Measurements from ENCODE around the gene PSMG3.
"Not testable (repeated sequence)": the region's sequence is repeated elsewhere in the genome, so short reads cannot be mapped to it uniquely, and the experiment has no call there.

The PSMG3 gene

DNA sequence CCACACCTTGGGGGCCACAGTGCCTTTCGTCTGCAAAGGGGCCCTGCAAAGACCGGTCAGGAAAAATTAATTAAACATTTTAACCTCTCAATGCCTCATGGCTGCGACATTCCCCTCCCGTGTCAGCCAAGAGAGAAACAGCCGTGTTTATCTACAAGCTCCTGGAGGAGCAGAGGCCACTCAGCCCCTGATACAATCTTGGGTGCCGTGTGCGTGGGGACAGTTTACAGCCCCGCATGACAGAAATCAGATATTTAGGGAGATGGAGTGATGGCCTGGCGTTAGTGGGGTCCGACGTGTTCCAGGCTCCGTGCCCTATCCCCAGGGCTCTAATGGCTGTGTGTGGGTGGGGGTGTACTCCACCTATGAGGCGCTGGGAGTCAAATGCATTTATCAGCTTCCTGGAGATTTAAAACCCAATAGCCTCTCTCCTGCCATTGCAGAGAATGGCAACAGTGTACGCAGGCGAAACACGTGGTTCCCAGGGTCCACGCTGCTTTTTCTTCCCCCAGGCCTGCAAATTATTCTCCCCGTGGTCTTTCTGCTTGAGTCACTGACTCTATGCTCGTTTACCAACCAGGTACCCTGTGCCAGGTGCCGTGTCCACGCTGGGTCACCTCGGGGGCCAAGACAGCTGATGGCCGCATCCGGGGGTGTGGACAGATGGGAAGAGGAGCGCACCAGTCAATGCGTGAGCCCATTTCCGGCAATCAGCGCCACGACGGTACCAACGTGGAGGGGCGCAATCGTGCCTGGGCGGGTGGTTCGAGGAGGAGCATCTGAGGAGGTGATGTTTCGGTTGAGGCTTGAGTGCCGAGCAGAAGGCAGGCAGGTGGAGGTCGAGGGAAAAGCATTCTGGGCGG, 26.6 kb upstream of the PSMG3 start:
- no peak for DNase-seq

DNA sequence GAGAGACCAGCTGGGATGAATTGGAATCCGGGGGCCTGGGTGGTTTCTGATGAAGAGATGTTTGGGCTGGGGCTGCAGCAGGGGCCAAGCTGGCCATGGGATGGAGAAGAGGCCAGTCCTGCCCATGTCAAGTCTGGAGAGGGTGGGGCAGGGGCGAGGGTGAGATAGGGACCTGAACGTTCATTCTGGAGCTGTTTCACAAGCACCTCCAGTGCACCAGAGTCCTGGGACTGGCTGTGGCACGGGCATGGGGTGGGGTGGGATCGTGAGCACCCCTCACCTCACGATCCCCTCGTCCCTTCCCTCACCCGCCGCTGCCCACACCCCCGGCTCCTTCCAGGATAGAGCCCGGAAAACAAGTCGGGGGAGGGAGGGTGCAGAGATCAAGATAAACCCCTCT, 25.8 kb upstream of the PSMG3 start:
- no peak for DNase-seq

DNA sequence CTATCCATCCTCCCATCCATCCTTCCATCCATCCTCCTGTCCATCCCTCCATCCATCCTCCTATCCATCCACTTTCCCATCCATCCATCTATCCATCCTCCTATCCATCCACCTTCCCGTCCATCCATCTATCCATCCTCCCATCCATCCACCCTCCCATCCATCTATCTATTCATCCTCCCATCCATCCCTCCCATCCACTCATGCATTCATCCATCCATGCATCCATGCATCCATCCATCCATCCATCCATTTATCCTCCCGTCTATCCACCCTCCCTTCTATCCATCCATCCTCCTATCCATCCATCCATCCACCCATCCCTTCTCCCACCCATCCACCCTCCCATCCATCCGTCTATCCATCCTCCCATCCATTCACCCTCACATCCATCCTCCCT, 25.2 kb upstream of the PSMG3 start:
- DNase-seq, result no peak

DNA sequence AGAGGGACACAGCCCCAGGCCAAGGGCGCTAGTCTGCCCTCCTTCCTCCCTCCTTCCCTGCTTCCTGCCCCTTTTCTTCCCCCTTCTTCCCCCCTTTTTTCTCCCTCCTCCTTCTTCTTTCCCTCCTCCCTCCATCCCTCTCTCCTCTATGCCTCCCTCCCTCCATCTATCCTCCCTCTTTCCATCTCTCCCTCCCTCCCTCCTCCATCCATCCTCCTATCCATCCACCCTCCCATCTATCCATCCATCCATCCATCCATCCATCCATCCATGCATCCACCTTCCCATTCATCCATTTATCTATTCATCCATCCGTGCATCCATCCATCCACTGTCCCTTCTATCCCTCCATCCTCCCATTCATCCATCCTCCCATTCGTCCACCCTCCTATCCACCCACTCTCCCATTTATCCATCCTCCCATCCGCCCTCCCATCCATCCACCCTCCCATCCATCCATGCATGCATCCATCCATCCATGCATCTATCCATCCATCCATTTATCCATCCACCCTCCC, 24.1 kb upstream of the PSMG3 start:
- DNase-seq, result no peak

DNA sequence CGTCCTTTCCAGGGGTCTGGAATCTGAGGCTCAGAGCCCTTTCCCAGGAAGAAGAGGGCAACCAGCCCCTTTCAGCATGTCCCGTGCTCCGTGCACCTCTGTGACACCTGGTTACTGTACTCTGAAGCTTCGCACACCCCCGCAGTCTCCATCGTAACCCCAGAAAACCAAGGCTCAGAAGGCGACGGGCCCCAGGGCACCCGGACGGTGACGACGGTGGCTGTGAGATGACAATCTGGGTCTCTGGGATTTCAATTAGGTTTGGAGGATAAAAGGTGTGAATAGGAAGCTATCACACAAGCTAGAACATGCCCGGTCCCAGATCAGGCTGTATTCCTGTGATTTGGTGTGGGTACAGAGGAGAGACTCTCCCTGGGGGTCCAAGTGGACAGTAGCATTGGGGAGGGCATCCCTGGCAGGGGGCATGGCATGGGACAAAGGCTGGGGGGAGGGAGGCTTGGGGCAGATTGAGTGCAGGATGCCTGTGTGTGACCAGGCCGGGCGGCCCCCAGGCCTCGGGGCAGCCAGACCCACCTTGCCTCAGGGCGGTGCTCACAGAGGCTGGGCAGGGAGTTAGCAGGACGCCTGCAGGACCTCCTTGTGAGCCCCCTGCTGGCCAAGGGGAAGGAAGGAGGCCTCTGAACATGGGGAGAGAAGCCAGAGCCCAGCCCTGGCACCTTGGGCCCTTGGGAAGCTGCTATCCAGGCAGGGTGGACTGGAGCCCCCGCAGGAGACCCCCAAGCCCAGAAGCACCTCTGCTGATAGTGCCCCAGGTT, 23.4 kb upstream of the PSMG3 start:
- peak in 1 of 2 donors; percentile 9 for DNase-seq

DNA sequence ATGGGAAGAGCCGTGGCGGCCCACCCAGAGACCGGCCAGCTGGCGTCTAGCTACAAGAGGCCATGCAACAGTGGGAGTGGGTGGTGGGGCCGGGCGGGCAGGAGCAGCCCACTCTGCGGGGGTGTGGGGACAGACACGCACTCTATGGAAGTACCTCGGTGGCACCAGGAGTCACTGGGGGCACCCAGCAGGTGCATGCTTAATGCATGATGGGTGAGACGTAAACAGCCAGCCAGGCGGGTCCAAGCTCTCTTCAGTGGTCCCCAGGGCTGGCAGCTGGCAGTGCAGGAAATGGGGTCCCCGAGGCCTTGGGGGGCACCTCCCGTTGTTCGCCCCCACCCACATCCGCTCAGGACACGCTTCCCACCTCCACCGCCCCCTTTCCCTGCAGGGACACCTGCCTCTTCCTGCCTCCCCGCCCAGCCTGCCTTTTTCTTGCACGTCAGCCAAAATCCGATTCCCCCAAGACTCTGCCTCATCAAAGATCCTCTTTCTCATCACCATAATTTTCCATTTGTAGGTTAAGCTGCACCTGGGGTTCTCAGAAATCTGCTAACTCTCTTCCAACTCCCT, 22.6 kb upstream of the PSMG3 start:
- DNase-seq, result no peak

DNA sequence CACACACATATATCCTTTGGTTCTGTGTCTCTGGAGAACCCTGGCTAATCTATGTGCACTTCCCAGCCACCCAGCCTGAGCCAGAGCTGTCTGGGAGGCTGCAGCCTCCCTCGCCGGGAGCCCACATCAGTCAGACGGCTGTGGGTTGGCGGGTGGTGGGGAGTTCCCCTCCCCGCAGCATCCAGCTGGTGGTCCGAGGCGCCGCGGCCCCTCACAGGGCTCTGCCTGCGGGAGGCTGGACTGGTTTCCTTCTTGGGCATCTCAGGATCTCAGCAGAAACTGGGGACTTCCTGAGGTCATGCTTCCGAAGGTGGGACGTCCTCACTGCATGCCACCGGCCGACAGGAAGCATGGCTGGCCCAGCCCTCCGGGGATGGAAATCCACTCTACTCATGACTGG, 22.0 kb upstream of the PSMG3 start:
- DNase-seq, result peak in 1 of 2 donors; percentile 16

DNA sequence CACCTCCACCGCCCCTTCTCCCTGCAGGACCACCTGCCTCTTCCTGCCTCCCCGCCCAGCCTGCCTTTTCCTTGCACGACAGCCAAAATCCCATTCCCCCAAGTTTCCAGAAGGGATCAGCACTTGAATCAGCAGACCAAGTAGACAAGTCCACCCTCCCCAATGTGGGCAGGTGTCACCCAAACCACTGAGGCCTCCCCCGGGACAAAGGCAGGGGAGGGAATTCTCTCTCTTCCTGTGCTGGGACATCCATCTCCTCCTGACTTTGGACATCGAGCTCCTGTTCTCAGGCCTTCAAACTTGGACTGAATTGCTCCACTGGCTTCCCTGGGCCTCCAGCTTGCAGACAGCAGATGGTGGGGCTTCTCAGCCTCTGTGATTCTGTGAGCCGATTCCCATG, 21.6 kb upstream of the PSMG3 start:
- no peak for DNase-seq

DNA sequence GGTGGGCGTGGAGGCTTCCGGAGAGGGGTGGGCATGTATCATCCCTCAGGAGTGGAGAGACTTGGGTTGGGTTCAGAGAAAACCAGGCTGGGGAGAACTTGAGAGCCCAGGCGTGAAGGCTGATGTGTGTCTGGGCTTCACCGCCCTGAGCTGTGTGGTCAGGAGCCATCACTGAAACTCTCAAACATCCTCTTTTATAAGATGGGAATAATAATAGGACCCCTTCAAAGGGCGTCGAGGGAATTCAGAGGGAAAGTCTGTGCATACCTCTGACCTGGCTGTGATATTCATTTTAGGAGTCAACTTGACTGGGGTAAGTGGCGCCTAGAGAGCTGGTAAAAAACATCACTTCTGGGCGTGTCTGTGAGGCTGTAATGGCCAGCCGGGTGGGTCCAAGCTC, 21.1 kb upstream of the PSMG3 start:
- no peak for DNase-seq

DNA sequence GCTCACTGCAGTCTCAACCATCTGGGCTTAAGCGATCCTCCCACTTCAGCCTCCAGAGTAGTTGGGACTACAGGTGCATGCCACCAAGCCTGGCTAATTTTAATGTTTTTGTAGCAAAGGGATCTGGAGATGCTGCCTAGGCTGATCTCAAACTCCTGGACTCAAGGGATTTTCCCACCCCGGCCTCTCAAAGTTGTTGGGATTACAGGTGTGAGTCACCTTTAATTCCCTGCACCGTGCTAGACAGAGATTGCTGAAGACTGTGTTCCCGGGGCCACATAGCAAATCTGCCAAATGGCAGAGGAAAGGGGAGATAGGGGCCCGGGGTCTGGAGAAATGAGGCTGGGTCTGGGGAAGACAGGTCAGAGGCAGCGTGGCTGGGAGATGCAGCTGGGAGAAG, 20.6 kb upstream of the PSMG3 start:
- DNase-seq, result no peak

DNA sequence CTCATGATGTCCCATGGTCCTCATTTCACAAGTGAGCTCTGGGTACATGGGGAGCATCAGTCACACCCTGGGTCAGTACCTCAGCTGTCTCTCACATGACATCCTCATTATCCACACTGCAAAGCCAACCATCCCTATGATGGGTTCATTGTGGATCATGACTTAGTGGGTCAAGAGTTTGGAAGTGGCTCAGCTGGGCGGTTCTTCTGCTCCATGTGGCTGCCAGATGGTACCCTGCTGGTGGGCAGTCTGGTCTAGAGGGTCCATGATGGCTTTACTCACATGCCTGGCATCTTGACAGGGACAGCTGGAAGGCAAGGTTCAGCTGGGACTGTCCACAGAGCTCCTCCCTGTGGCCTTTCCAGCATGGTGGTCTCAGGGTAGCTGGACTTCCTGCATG, 19.1 kb upstream of the PSMG3 start:
- no peak for DNase-seq

DNA sequence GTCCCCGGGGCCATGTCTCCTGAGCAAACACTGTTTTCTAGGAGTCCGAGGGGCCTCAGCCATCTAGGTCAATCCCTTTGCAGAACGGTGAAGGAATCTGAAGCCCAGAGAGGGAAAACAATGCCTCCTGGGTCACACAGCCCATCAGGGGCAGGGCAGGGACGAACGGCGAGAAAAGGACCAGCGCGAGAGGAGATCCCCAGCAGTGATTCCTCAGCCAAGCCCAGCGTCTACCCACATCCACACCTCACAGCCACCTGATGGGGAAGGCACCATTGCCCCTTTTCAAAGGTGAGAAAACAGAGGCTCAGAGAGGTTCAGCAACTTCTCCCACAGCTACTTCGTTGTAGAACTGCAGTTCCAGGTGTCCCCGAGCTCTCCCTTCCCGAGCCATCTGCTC, 17.9 kb upstream of the PSMG3 start:
- DNase-seq, result no peak

DNA sequence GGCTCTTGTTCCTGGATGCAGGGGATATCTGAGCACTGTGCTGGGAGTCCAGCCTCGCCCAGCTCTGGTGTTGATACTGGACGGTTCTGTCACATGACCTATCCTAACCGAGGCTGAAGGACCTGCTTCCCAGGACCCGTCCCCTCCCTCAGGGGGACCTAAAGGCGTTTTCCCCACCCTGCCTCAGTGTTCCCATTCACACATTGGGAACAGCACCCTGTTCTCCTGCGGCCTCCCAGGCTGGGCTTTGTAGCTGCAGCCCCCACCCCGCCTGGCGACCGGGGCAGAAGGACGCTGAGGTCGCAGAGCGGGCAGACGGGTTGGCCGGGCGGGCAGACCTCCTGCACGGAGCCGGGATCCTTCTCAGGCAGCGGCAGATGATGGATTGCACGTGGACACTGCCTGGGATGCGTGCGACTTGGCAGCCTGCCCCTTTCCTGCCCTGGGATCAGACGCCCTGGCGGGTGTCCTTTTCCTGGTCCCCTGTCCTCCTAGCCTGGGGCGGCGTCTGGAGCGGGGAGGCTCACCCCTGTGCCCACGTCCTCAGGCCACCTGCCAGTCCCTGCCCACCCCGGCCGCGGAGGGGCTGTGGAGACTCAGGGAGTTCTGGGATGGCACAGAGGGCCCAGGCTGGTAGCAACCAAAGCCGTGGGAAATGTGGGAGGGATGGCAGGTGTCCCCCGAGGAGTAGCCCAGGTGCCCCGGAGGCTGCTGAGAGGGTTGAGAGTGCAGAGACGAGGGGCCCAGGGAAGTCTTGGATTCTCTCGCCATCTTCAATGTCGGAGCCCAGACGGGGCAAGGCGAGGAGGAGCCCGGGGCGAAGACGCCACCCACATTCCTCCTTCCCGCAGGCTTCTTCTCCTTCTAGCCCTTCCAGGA, 17.2 kb upstream of the PSMG3 start:
- DNase-seq, result no peak

DNA sequence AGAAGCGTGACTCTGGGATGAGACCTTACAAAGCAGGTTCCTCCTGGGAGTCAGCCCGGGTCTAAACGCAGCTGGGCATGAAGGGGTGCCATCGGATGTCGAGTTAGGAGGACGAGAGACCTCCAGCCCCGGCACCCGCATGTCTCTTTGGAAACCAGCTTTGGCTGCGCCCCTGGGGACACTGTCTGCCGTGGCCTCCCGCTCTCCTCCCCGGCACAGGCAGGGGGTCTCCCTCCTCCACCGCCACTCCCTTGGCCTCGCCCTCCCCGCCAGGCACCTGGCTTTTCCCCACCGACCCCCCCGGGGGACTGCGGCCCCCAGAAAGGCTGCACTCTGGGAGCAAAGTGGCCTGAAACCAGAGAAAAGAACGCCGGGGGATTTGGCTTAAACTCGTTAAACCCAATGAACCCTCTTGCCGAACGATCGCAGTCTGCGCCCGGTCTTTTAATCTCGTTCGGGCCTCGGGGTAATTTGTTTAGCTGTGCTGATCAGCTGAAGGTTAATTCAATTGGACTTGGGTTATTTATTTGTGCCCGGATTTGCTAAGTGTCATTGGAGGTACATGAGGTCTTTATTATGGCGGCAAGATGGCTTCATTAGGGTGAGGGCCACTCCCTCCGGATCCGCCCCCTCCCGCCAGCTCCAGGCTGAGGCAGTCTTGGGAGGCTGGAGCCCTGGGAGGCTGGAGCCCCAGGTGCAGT, 16.4 kb upstream of the PSMG3 start:
- no peak for DNase-seq

DNA sequence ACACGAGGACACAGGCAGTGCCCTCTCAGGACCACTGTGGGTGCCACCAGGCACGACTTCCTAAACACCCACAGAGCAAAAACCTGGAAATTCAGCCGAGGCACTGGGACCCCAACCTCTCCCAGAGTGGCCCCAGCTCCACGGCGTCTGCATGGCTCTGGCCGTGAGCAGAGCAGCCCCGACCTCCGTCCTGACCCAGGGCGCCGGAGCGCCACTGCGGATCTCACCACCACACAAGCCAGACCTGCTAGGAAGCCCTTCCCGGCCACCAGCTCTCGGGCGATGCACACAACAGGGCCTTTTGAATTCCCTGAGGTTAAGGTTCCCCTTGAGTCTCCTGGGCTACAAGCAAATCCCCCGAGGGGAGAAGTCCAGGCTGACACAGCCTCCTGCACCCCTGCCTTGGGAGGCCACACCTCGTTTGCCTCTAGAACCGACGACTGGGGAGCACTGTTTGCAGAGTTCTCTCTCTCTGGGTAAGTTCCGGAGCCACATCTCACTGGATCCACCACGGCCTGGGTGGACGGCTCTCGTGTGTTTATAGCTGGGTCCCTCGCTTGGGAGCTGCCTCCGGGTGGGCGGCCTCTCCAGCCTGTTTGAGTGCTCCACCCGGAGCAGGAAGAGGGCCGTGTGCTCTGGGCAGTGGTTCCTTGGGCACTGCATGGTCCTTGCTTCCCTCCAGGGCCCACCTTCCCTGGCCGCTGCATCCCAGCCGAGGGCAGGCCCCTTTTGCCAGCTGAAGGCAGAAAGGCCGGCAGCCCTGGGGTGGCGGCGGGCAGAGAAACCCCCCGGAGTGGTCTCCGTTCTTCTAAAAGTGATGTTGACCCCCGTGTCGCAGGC, 15.5 kb upstream of the PSMG3 start:
- DNase-seq, result no peak

DNA sequence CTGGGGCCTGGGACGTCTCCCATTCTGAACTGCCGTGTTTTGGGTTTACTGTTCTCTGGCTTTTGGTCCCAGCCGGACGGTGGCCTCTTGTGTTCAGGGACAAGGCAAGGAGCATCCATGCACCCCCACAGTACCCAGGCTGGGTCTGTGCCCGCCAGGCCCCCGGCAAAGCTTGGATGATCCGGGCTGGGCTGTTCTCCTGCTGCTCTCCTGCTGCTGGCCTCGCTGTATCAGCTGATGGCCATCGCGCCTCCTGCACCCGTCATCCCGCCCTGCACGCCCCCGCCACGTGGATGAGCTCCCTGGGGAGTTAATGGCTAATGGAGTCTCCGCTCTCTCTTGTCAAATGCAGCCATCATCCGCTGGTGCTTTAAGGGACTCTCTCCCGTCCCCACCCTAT, 14.9 kb upstream of the PSMG3 start:
- no peak for DNase-seq

DNA sequence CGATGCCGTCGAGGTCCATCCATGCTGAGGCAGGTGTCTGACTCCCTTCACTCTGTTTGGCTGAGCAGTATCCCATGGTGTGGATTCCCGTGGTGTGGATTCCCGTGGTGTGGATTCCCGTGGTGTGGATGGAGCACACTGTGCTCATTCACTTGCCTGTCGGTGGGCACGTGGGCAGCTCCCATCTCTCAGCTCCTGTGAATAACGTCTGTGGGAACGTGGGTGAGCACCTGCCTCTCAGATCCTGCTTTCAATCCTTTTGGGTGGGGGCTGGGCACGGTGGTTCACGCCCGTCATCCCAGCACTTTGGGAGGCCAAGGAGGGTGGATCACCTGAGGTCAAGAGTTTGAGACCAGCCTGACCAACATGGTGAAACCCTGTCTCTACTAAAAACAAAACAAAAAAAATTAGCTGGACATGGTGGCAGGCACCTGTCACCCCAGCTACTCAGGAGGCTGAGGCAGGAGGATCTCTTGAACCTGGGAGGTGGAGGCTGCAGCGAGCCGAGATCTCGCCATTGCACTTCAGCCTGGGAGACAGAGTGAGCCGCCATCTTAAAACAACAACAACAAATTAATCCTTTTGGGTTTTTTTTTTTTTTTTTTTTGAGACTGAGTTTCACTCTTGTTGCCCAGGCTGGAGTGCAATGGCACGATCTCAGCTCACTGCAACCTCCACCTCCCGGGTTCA, 13.6 kb upstream of the PSMG3 start:
- DNase-seq, result not testable (repeated sequence)

DNA sequence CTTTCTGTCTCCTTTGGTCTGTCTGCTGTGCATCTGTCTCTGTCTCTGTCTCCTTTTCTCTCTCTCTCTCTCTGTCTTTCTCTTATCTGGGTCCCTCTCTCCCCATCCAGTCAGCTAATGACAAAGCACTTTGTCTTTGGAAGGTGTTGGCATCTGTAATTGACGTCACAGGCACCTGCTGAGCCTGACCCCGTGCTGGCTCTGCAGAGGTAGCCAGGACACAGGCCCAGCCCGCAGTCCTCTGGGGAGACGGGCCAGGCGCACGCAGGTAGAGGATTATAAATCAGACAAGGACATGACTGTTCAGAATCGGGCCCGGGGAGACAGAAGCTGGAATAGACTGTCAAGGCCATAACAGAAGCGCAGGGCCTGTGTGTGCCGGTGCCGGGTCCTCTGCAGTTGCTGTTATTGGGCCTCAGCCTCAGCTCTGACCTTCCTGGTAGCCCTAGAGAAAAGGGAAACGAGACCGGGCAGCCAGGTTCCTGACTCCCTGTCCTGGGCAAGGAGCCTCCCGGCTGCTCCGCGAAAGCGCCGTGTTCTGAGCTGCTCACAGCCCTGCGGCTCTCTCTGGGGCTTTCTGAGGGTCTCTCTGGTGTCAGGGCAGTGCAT, 10.7 kb upstream of the PSMG3 start:
- no peak for DNase-seq

DNA sequence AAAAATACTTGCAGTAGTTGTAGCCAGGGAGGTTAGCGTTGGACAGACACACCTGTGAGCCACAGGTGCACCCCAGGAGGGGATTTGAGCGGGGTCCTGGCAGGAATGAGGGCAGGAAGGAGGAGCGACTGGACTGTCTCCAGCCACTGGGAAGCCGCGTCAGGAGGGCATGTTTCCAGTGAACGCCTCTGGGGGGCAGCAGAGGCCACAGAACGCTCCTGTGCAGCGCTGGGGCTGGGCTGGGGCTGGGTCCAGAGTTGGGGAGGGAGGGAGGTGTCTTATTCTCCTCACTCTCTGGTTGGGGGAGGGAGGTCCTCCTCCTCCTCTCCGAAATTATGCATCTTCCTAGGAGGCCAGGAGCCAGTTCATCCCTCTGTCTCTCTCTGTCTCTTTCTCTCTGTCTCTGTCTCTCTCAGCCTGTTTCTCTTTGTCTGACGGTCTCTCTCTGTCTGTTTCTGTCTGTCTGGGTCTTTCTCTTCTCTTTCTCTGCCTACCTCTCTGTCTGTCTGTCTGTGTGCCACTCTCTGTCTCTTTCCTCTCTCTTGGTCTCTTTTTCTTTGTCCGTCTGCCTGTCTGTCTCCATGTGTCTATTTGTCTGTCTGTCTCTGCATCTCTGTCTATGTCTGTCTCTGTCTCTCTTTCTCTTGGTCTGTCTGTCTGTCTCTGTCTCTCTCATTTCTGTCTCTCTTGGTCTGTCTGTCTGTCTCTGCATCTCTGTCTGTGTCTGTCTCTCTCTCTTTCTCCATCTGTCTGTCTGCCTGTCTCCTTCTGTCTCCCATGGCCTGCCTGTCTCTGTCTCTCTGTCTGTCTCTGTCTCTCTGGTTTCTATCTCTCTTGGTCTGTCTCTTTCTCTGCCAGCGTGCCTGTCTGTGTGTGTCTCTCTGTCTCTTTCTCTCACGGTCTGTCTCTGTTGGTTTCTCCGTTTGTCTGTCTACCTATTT, 9.9 kb upstream of the PSMG3 start:
- DNase-seq, result peak; percentile 64 to 68

All from activated CD4-positive, alpha-beta T cell treated with anti-CD3 and anti-CD28 coated beads for 4 hours (primary cell).